NCI-H2196 (cell line): ENCODE measurements around the gene MROH7.

Experiments
- DNase-seq: peaks from one replicate; lab custom pipeline; 2025; ENCODE audit not compliant: unreplicated experiment; lab: John Stamatoyannopoulos, UW

Gene MROH7

DNA sequence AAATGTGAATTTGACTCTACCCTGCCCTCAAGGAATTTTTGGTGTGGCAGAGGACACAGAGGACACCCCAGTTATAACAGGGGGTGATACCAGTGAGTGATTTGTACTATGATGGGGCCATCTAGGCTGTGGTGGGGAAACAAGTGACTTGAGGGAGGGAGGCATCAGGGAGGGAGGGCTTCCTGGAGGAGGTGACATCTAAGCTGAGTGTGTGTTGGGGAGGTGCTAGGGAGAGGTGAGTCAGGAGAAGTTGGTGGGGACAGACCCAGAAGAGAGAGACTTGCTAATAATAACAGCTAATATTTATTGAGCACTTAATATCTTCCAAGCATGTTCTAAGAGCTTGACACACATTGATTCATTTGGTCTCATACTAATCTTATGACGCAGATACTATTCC is 54.2 kb downstream of the MROH7 start:
- no peak for DNase-seq

DNA sequence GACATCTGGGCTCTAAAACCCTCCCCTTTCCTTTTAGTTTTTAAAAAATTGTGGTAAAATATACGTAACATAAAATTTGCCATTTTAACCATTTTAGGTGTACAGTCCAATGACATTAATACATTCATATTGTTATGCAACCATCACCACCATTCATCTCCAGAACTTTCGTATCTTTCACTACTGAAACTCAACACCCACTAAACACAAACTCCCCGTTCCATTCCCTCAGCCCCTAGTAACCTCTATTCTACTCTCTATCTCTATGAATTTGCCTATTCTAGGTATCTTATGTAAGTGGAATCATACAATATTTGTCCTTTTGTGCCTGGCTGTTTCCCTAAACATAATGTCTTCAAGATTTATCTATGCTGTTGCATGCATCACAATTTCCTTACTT is 54.7 kb downstream of the MROH7 start:
- DNase-seq: no peak

DNA sequence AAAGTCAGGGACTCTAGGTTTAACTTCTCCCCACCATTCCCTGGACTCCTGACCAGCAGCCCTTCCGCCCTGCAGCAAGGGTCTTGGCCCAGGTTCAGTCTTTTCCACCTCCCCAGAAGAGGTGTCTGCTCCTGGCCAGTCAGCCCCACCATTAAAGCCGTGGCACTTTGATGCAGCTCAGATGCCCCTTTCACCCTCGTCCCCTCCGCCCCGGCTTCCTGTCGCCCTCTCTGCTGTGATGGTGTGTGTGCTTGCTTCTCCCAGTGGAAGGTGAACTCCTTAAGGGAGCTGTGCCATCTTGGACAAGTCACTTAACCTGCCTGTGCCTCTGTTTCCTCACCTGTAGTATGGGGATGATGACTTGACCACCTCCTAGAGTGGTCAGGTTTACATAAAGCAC is 56.3 kb downstream of the MROH7 start:
- no peak for DNase-seq

DNA sequence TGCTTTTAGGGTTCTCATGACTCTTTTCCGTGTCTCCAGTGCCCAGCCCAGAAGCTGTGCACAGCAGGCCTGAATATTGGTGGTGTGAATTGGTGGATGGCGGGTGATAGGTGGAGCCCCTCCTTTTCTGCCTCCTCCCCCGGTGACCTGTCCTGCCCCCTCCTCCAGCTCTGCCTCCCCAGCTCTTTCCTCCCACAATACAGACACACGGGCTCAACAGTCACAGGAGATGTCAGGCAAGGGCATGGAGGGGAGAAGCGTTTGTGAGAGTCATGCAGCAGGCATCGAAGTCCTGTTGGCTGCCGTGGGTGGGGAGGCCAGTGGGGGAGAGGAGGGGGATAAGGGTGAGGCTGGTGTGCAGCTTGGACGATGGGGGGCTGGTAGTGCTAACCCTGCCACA is 56.8 kb downstream of the MROH7 start:
- no peak for DNase-seq

DNA sequence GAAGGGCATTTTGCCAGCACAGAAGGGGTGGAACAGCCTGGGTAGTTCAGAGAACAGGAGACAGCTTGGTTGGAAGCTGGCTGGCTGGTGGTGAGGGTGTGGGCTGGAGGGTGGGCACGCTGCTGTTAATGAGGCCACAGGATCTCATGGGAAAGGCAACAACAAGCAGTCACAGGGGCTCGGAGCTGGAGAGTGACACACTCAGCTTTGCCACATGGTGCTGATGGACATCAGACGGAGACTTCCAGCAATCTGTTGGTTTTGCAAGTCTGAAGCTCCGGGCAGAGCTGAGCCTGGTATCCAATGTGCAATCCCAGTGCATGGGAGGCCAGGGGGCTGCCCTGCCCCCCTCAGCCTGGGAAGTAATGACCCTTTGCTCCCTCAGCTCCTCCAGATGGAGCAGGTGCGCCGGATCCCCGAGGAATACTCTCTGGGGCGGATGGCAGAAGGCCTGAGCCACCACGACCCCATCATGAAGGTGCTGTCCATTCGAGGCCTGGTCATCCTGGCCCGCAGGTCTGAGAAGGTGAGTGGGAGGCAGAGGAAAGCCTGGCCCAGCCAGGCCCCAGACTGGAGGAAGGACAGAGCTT is 58.4 kb downstream of the MROH7 start:
- DNase-seq: no peak

DNA sequence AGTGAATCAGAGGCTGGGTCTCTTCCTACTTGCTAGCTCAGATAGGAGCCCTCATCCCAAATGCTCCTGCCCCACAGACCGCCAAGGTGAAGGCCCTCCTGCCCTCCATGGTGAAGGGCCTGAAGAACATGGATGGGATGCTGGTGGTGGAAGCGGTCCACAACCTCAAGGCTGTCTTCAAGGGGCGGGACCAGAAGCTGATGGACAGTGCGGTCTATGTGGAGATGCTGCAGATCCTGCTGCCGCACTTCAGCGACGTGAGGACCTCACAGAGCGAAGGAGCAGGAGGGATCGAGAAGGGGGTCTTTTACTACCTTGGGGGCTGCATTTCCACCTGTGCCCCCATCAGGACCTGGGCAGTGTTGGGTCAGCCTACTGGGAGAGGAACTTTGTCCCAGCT is 59.5 kb downstream of the MROH7 start:
- no peak for DNase-seq

DNA sequence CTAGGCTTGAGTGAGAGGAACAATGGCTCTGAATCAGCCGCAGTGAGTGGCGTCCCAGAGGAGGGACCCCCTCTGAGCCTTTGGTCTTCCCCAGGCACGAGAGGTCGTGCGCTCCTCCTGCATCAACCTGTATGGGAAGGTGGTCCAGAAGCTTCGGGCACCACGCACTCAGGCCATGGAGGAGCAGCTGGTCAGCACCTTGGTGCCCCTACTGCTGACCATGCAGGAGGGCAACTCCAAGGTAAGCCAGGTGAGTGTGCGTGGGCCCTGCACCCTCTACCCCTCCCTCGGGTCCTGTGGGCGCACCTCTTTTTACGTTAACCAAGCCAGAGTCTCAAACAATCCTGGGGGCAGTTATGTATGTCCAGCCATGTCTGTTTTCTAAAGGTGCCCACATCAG is 60.4 kb downstream of the MROH7 start:
- DNase-seq: no peak

DNA sequence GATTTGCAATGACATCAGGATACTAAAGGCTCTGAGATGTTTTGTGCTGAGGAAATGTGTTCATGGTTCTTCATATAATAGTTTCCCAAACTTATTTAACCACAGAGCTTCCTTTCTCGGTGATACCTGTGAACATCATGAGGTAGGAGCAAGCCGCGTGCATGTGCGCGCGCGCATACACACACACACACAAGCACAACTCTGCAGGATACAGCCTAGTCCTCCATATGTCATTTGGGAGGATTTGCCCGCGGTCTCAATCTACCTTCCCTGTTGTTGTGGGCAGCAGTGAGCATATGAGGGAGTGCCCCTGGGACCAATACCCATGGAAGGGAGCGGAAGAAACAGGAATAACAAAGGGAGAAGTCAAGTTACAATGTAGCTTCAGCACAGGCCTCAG is 61.9 kb downstream of the MROH7 start:
- no peak for DNase-seq

DNA sequence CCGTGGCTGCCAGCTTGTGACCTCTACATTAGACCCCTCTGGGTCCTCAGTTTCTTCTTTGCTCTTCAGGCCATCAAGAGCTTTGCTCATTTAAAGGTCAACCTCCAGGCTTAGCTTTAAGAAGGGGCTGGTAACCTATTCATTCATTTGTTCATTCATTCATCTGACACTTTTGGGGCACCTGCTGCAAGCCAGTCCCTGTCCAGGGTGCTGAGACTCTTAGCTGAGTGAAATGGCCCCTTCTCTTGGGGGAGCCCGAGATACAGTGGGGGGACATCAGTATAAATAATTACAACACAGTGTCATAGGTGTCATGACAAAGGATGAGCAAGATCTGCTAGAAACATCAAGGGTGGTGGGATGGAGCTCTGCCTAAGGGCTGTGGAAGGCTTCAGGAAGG is 63.6 kb downstream of the MROH7 start:
- no peak for DNase-seq

DNA sequence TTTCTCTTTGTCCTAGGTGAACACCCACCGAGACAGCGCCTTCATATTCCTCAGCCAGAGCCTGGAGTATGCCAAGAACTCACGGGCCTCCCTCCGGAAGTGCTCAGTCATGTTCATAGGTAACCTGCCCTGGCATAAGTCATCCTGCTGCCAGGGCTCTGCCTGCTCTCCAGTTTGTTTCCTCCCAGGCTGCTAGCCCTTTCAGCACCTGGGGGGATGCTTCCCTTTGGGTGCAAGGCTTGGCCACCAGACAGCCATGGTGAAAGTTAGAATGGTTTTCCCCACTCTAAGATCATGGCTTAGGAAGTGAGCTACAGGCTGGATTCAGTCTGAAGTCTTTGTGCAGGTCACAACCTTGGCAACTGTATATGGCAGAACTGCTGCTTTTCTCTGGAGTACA is 64.8 kb downstream of the MROH7 start:
- no peak for DNase-seq

DNA sequence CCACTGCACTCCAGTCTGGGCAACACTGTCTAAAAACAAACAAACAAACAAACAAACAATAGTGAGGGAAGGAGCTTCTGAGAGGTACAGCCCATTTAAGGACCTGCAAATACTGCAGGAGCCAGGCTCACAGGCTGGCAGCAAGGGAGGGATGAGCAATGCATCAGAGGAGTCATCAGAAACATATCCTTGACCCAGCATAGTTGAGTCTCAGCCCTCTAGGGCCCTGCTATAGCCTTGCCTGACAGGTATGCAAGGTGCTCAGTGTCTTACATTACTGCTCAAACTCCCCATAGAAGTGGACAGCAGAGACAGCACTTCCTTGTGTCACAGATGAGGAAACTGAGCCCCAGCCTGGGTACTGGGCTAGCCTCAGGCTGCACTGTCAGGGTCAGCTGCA is 66.8 kb downstream of the MROH7 start:
- no peak for DNase-seq

DNA sequence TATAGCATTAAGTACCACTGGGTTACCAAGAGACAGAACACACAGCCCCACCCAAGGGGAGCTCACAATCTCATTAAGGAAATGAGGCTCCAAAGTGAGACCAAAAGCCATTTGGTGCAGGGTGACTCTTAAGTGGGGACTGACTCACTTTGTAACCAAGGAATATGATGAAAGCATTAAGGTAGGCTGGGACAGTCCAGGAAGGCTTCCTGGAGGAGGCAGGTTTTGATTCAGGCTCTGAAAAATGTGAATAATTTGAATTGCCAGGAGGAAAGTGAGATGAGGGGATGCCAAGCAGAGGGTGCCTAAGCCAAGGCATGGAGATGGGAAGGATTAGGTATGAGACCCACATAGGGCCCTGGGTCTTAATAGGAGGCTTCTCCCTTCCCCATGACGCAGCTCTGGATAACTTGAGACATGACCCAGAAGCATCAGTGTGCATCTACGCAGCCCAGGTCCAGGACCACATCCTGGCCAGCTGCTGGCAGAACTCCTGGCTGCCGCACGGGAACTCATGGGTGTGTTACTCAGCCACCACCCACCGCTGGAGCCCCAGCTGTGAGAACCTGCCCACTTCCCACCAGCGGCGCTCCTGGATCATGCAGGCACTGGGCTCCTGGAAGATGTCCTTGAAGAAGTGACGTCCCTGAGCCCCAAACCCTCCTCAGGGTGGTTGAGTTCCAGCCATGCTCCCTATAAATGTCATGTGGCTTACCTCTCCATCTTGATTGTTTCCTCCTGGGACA is 68.1 kb downstream of the MROH7 start:
- DNase-seq: no peak

DNA sequence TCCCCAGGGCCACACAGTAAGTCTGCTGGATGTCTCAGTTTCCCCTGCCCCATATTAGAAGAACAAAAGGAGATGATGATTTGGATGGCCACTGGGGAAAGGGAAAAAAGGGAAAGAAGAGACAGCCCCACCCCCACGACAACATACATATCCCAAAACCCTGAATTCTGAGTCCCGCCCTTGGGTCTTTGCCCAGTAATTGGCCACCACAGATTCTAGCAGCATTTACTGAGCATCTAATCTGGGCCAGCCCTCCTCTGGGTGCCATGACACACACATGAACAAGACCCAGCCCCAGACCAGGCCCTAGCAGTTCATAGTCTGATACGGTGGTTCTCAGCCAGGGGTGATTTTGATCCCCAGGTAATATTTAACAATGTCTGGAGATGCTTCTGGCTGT is 68.8 kb downstream of the MROH7 start:
- DNase-seq: no peak

DNA sequence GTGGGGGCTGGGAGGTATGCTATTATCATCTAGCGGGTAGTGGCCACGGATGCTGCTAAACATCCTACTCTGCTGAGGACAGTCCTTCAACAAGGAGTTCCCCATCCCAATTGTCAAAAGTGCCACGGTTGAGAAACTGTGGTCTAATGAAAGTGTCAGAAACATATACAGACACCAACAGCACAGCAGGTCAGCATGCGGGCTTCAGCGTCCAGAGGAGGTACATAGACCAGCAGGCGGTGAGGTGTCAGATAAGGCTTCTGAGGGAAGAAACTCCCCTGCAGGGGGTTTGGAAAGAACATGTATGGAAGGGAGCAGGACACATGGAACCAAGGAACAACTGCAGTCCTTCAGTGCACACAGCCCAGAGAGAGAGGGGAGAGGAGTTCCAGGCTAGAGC is 69.3 kb downstream of the MROH7 start:
- DNase-seq: no peak

DNA sequence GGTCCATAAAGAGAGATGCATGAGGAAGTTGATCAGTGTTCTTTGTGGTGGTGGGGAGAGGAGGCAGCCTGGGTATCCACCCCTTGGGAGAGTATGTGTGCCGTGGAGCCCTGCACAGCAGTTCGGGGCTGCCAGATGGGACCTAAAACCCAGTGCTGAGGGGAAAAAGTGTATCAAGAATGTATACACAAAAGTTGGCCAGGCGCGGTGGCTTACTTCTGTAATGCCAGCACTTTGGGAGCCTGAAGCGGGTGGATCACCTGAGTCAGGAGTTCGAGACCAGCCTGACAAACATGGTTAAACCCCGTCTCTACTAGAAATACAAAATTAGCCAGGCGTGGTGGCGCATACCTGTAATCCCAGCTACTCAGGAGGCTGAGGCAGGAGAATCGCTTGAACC is 70.0 kb downstream of the MROH7 start:
- no peak for DNase-seq

DNA sequence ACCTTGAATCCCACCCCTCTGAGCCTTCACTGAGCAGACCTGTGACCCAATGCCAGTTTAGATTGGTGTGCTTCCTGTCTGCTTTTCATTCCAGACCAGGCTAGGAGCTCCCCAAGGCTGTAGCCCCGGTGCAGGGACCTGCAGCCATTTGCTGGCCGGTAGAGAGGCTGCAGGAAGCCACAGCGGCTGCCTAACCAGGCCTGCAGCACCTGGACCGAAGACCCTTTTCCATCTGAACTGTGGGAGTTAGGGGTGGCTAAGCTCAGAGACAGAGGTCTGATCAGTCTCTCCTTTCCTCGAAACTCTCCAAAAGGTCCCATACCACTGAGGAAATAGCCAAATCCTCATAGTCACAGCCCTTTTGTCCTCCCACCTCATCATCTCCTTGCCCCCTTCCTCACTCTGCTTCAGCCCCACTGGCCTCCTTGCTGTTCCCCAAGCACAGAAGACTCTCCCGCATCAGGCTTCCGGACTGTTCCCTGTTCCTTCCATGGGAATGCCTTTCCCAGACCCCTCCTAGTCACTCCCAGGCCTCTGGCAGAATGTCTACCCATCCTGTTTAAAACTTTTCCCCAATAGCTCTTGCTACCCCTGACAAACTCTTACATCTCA is 73.4 kb downstream of the MROH7 start:
- DNase-seq: no peak

DNA sequence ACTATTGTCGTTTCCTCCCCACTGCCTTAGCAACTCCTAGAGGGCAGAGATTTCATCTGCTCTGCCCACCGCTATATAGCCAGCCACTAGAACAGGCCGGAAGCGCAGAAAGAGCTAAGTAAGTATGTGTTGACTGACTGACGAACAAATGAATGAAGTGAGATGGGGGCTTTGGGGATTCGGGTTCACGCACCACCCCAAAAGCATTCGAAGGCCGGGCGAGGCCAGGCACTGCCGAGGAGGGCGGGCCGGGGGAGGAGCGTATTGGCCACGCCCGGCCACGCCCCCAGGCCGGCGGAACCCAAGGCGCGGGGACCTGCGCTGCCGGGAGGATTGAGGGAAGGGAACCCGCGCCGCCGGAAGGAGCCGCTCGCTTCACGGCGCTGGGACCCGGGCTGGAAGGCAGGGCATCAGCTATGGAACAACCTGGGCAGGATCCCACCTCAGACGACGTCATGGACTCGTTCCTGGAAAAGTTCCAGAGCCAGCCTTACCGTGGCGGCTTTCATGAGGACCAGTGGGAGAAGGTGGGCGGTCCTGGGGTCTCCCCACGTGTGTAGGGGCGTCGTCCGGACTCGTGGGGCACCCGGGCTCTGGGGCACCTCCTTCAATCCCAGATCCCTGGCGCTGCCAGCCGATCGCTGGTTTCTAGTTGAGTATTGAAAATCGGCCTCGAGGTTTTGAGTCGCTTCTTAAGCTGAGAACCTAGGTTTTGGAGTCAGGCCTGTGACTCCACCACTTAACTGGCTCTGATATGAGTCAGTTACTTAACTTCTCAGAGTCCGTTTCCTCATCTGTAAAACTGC is 74.1 kb downstream of the MROH7 start, which contains the start of gene TTC4:
Gene TTC4, plus strand, starts transcription at position 369 of the 806 bp plus-strand sequence. Its CDS starts 48 bp downstream, at position 417.
- DNase-seq: peak; percentile 85

DNA sequence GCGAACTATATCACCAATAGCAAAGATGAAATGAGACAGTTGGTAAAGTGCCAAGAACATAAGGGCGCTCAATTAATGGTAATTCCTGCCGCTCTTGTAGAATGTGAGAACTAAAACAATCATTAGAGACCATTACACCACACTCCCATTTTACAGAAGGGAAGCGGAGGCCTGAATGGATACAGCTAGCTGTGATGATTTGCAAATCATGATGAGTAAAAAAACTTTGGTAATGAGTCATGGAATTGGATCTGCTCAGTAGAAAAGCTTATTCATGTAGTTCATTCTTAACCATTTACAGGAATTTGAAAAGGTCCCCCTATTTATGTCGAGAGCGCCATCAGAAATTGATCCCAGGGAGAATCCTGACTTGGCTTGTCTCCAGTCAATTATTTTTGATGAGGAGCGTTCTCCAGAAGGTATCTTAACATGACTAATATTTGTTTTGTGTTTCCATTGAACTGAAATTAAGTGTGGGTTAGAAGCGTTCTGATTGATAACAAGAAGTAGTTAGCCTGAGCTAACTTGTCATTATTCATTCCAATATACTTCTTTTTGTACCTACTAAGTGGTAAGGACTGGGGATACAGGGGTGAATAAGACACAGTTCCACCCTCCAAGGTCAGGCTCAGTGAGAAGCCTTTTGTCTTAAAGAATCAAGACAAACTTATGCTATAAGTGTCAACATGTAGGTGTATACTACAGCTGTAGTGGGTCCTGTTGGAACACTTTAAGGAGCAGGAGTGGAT is 74.9 kb downstream of the MROH7 start:
- no peak for DNase-seq

DNA sequence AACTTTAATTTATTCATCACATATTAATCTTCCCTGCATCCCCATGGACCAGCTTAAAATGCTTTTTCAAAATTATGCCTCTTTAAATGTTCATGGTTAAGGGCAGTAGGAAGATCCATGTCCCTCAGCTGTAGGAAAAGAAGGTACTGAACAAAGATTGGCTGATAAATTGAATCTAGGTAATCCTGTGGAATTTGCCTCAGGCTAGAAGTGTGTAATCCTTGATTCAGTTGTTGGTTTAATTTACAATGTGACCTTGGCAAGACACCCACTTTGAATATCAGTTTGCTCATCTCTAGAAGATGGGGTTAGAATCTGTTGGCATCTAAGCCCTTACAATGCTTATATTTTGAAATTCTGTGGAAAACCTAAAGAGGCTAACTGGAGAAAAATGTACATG is 80.1 kb downstream of the MROH7 start:
- no peak for DNase-seq

DNA sequence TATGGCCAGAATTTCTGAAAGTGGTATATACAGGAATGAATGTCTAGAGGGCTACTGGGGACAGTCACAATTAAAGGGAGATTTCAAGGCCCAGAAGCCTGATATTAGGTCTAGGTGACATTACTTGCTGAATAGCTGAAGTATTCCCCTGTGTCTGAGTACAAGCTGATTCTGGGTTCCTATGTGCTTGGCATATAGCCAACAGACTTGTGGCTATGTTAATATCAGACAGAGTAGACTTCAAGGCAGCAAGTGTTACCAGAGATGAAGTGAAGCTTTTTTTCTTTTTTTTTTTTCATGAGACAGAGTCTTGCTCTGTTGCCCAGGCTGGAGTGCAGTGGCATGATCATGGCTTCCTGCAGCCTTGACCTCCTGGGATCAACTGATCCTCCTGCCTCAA is 82.4 kb downstream of the MROH7 start:
- DNase-seq: no peak

DNA sequence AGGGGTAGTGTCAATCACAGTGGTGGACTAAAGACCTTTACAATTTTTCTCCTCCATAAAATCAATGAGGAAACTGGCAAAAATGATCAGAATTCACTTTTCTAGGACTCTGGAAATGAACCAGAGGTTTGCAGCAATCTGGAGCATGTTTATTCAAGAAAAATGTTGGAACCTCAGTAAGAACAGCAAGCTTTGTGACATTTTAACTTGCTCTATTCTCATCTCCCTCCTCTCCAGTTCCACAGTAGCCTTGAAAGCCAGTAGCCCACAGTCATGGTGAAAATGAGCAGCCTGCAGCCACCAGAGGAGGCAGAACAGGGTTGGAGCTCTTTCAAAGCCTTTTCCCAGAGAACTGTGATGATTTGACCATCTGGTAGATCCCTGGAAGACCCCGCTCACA is 83.2 kb downstream of the MROH7 start:
- no peak for DNase-seq
